Measurements from ENCODE around the gene RAET1L.
A peak's percentile ranks its signal among the peaks of the same experiment; 100 is the strongest.
"Not testable (repeated sequence)": the region's sequence is repeated elsewhere in the genome, so short reads cannot be mapped to it uniquely, and the experiment has no call there.

RAET1L gene, protein sequence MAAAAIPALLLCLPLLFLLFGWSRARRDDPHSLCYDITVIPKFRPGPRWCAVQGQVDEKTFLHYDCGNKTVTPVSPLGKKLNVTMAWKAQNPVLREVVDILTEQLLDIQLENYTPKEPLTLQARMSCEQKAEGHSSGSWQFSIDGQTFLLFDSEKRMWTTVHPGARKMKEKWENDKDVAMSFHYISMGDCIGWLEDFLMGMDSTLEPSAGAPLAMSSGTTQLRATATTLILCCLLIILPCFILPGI
- total RNA-seq, result 0 to 0.18 (median 0) reads per million in 9 experiments

GRCh38 chr6:150025201-150025917 lies at the start of gene RAET1L:
Gene RAET1L (minus strand): TSS chr6:150025532. CDS start chr6:150025471, 61 bp downstream.
- no peak within 1 kb of the TSS for H3K27ac Mint-ChIP-seq
- H3K9me3 Mint-ChIP-seq, result no peaks in the 10 kb centered on the region
- H3K36me3 Mint-ChIP-seq (ENCODE audit: insufficient read depth), result peaks cover 3% of the 10 kb centered on the region
- peaks cover 50 to 81% of the 10 kb centered on the region in 2 donors for H3K27me3 Mint-ChIP-seq
- peak; percentile 56 for ATAC-seq (replicated peaks)
- H3K4me3 Mint-ChIP-seq, result peak within 1 kb of the TSS; percentile 48 to 54
- H3K4me1 Mint-ChIP-seq (ENCODE audit: low read depth in 2 of 2), result peaks cover 6 to 10% of the 10 kb centered on the region in 2 donors
- no peak for DNase-seq

GRCh38 chr6:150075034-150075421 lies 49.7 kb upstream of the RAET1L start:
- Mint-ChIP-seq H3K27ac (no peak overlapping the region), H3K36me3 (ENCODE audit: insufficient read depth) (peaks cover 10% of the 10 kb centered on the region), H3K9me3 (no peaks in the 10 kb centered on the region), H3K27me3 (peaks cover 0 to 12% of the 10 kb centered on the region in 2 donors), H3K4me3 (no peak overlapping the region), H3K4me1 (ENCODE audit: low read depth in 2 of 2) (peaks cover 32 to 36% of the 10 kb centered on the region in 2 donors)
- DNase-seq (no peak), ATAC-seq (replicated peaks) (no peak)

- Mint-ChIP-seq H3K27ac (peak overlapping the region in 1 of 2 donors; percentile 50), H3K27me3 (peaks cover 0 to 12% of the 10 kb centered on the region in 2 donors), H3K36me3 (ENCODE audit: insufficient read depth) (peaks cover 11% of the 10 kb centered on the region), H3K4me1 (ENCODE audit: low read depth in 2 of 2) (peaks cover 29 to 35% of the 10 kb centered on the region in 2 donors)
- H3K4me3 Mint-ChIP-seq; ATAC-seq (replicated peaks); DNase-seq; H3K9me3 Mint-ChIP-seq: not testable (repeated sequence)
Measured at GRCh38 chr6:150074396-150075033, 49.2 kb upstream of the RAET1L start.

DNA sequence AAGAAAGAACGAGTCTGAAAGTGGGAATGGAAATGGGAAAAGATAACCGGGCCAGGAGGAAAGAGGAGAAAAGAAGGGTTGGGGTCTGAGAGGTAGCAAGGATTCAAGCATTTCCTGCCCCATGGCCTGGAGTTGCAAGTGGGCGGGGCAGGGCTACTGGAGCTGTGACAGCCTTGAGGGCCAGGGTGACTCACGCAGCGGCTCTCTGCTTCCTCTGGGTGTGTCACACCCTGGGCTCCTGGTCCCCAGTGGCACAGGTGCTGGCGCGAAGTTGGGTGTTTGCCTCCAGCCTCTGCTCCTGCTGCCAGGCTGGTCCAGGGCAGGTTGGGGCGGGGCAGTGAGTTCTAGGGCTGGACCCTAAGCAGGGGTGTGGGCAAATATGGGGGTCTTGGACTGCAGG lies 46.9 kb upstream of the RAET1L start:
- peaks cover 0 to 12% of the 10 kb centered on the region in 2 donors for H3K27me3 Mint-ChIP-seq

GRCh38 chr6:150070236-150070818 lies 45.0 kb upstream of the RAET1L start:
- ATAC-seq (replicated peaks), result no peak
- no peak overlapping the region for H3K27ac Mint-ChIP-seq
- DNase-seq, result no peak
- peaks cover 29 to 32% of the 10 kb centered on the region in 2 donors for H3K4me1 Mint-ChIP-seq (ENCODE audit: low read depth in 2 of 2)
- H3K36me3 Mint-ChIP-seq (ENCODE audit: insufficient read depth), result peaks cover 14% of the 10 kb centered on the region
- no peak overlapping the region for H3K4me3 Mint-ChIP-seq
- no peaks in the 10 kb centered on the region for H3K9me3 Mint-ChIP-seq
- peaks cover 0 to 12% of the 10 kb centered on the region in 2 donors for H3K27me3 Mint-ChIP-seq

More for the DNA sequence above, 46.9 kb upstream of the RAET1L start:
- ATAC-seq (replicated peaks) (peak; percentile 41), DNase-seq (peak in 2 of 3 experiments; percentile 34 to 39)
- Mint-ChIP-seq H3K4me1 (ENCODE audit: low read depth in 2 of 2) (peaks cover 37 to 40% of the 10 kb centered on the region in 2 donors), H3K36me3 (ENCODE audit: insufficient read depth) (peaks cover 11% of the 10 kb centered on the region), H3K27ac (peak overlapping the region; percentile 13 to 58), H3K9me3 (no peaks in the 10 kb centered on the region), H3K4me3 (no peak overlapping the region)

GRCh38 chr6:150069706-150070105 lies 44.4 kb upstream of the RAET1L start:
- H3K36me3 Mint-ChIP-seq (ENCODE audit: insufficient read depth), result peaks cover 14% of the 10 kb centered on the region
- H3K4me3 Mint-ChIP-seq, result peak overlapping the region; percentile 80 to 91
- ATAC-seq (replicated peaks), result no peak
- H3K27me3 Mint-ChIP-seq, result peaks cover 0 to 12% of the 10 kb centered on the region in 2 donors
- peaks cover 29 to 32% of the 10 kb centered on the region in 2 donors for H3K4me1 Mint-ChIP-seq (ENCODE audit: low read depth in 2 of 2)
- DNase-seq, result no peak
- peak overlapping the region in 1 of 2 donors; percentile 77 for H3K27ac Mint-ChIP-seq
- no peaks in the 10 kb centered on the region for H3K9me3 Mint-ChIP-seq

- Mint-ChIP-seq H3K4me3 (peak within 1 kb of the TSS; percentile 80 to 91), H3K36me3 (ENCODE audit: insufficient read depth) (peaks cover 14% of the 10 kb centered on the region), H3K27me3 (peaks cover 0 to 6% of the 10 kb centered on the region in 2 donors), H3K27ac (peak within 1 kb of the TSS; percentile 20 to 77), H3K9me3 (no peaks in the 10 kb centered on the region), H3K4me1 (ENCODE audit: low read depth in 2 of 2) (peaks cover 29 to 32% of the 10 kb centered on the region in 2 donors)
- ATAC-seq (replicated peaks), result peak; percentile 76
- peak; percentile 33 to 46 (median 40) for DNase-seq
Measured at GRCh38 chr6:150068720-150069648, 43.7 kb upstream of the RAET1L start, which contains the start of gene ULBP3. Gene ULBP3 (minus strand): TSS chr6:150069121. CDS start chr6:150069066, 55 bp downstream.

GRCh38 chr6:150068151-150068550 lies 42.8 kb upstream of the RAET1L start:
- Mint-ChIP-seq H3K36me3 (ENCODE audit: insufficient read depth) (peaks cover 14% of the 10 kb centered on the region), H3K27me3 (no peaks in the 10 kb centered on the region), H3K27ac (peak overlapping the region; percentile 20 to 77), H3K4me3 (peak overlapping the region; percentile 80 to 91), H3K9me3 (no peaks in the 10 kb centered on the region), H3K4me1 (ENCODE audit: low read depth in 2 of 2) (peaks cover 29 to 32% of the 10 kb centered on the region in 2 donors)
- ATAC-seq (replicated peaks) (peak; percentile 9), DNase-seq (no peak)

- Mint-ChIP-seq H3K9me3 (no peaks in the 10 kb centered on the region), H3K4me3 (no peak overlapping the region), H3K27me3 (no peaks in the 10 kb centered on the region), H3K36me3 (ENCODE audit: insufficient read depth) (peaks cover 4% of the 10 kb centered on the region), H3K4me1 (ENCODE audit: low read depth in 2 of 2) (peaks cover 15 to 18% of the 10 kb centered on the region in 2 donors), H3K27ac (no peak overlapping the region)
- ATAC-seq (replicated peaks) (no peak), DNase-seq (no peak)
Measured at GRCh38 chr6:150065083-150065482, 39.8 kb upstream of the RAET1L start.

GRCh38 chr6:150063640-150064039 lies 38.3 kb upstream of the RAET1L start:
- H3K27ac Mint-ChIP-seq, result peak overlapping the region in 1 of 2 donors; percentile 7
- DNase-seq (no peak), ATAC-seq (replicated peaks) (no peak)
- no peaks in the 10 kb centered on the region for H3K9me3 Mint-ChIP-seq
- peaks cover 1 to 13% of the 10 kb centered on the region in 2 donors for H3K27me3 Mint-ChIP-seq
- peaks cover 4% of the 10 kb centered on the region for H3K36me3 Mint-ChIP-seq (ENCODE audit: insufficient read depth)
- H3K4me3 Mint-ChIP-seq, result no peak overlapping the region
- H3K4me1 Mint-ChIP-seq (ENCODE audit: low read depth in 2 of 2), result peaks cover 18% of the 10 kb centered on the region in 2 donors

DNA sequence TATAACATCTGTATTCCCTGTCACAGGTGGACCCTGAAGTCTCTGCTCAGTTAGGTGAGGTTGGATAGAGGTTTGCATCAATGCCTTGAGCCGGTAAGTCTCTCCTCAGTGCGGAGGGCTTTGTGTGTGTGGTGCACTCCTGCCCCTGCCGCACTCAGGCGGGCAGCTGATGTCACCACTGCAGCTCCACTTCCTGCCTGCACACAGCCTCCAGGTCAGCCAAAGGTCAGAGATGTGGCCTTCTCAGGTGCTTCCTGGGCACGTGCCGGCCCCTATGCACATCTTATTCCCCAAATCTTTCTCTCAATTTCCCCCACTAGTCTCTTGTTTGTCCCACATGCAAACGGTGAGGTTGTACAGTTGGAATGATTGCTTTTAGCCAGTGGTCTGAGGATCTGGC lies 34.6 kb upstream of the RAET1L start:
- not testable (repeated sequence) for DNase-seq; H3K4me3 Mint-ChIP-seq; H3K27ac Mint-ChIP-seq; H3K9me3 Mint-ChIP-seq; H3K36me3 Mint-ChIP-seq (ENCODE audit: insufficient read depth)
- peak; percentile 96 for ATAC-seq (replicated peaks)
- peaks cover 25 to 39% of the 10 kb centered on the region in 2 donors for H3K27me3 Mint-ChIP-seq
- peaks cover 11% of the 10 kb centered on the region in 2 donors for H3K4me1 Mint-ChIP-seq (ENCODE audit: low read depth in 2 of 2)

- Mint-ChIP-seq H3K27me3 (peaks cover 35 to 49% of the 10 kb centered on the region in 2 donors), H3K36me3 (ENCODE audit: insufficient read depth) (no peaks in the 10 kb centered on the region), H3K4me1 (ENCODE audit: low read depth in 2 of 2) (peaks cover 11% of the 10 kb centered on the region in 2 donors), H3K9me3 (no peaks in the 10 kb centered on the region), H3K27ac (no peak overlapping the region), H3K4me3 (no peak overlapping the region)
- no peak for DNase-seq
- no peak for ATAC-seq (replicated peaks)
Measured at GRCh38 chr6:150058986-150059385, 33.7 kb upstream of the RAET1L start.
